ENCODE data around the gene CRTC1.

Gene CRTC1

GRCh38 chr19:18636969-18637629 is 46.4 kb upstream of the CRTC1 start, which contains the start of gene KLHL26:
Gene KLHL26, plus strand, starts transcription at chr19:18637028. Its CDS starts 27 bp downstream, at chr19:18637055.
- TF ChIP-seq SNAI2 (CRISPR knock-in tag; IDR thresholded peaks at IDR 0.05) (no peak), ZNF70 (CRISPR knock-in tag; IDR thresholded peaks at IDR 0.05) (no peak), ZC3H10 (CRISPR knock-in tag; IDR thresholded peaks at IDR 0.05) (no peak), ISL1 (CRISPR knock-in tag; IDR thresholded peaks at IDR 0.05) (no peak)
- TF ChIP-seq, protein P1, sequence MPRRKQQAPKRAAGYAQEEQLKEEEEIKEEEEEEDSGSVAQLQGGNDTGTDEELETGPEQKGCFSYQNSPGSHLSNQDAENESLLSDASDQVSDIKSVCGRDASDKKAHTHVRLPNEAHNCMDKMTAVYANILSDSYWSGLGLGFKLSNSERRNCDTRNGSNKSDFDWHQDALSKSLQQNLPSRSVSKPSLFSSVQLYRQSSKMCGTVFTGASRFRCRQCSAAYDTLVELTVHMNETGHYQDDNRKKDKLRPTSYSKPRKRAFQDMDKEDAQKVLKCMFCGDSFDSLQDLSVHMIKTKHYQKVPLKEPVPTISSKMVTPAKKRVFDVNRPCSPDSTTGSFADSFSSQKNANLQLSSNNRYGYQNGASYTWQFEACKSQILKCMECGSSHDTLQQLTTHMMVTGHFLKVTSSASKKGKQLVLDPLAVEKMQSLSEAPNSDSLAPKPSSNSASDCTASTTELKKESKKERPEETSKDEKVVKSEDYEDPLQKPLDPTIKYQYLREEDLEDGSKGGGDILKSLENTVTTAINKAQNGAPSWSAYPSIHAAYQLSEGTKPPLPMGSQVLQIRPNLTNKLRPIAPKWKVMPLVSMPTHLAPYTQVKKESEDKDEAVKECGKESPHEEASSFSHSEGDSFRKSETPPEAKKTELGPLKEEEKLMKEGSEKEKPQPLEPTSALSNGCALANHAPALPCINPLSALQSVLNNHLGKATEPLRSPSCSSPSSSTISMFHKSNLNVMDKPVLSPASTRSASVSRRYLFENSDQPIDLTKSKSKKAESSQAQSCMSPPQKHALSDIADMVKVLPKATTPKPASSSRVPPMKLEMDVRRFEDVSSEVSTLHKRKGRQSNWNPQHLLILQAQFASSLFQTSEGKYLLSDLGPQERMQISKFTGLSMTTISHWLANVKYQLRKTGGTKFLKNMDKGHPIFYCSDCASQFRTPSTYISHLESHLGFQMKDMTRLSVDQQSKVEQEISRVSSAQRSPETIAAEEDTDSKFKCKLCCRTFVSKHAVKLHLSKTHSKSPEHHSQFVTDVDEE (CRISPR knock-in tag; IDR thresholded peaks at IDR 0.05): no peak
- TF ChIP-seq, protein P2, sequence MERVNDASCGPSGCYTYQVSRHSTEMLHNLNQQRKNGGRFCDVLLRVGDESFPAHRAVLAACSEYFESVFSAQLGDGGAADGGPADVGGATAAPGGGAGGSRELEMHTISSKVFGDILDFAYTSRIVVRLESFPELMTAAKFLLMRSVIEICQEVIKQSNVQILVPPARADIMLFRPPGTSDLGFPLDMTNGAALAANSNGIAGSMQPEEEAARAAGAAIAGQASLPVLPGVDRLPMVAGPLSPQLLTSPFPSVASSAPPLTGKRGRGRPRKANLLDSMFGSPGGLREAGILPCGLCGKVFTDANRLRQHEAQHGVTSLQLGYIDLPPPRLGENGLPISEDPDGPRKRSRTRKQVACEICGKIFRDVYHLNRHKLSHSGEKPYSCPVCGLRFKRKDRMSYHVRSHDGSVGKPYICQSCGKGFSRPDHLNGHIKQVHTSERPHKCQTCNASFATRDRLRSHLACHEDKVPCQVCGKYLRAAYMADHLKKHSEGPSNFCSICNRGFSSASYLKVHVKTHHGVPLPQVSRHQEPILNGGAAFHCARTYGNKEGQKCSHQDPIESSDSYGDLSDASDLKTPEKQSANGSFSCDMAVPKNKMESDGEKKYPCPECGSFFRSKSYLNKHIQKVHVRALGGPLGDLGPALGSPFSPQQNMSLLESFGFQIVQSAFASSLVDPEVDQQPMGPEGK (CRISPR knock-in tag; IDR thresholded peaks at IDR 0.05; ENCODE audit: borderline replicate concordance): no peak
- ATAC-seq: no peak

DNA sequence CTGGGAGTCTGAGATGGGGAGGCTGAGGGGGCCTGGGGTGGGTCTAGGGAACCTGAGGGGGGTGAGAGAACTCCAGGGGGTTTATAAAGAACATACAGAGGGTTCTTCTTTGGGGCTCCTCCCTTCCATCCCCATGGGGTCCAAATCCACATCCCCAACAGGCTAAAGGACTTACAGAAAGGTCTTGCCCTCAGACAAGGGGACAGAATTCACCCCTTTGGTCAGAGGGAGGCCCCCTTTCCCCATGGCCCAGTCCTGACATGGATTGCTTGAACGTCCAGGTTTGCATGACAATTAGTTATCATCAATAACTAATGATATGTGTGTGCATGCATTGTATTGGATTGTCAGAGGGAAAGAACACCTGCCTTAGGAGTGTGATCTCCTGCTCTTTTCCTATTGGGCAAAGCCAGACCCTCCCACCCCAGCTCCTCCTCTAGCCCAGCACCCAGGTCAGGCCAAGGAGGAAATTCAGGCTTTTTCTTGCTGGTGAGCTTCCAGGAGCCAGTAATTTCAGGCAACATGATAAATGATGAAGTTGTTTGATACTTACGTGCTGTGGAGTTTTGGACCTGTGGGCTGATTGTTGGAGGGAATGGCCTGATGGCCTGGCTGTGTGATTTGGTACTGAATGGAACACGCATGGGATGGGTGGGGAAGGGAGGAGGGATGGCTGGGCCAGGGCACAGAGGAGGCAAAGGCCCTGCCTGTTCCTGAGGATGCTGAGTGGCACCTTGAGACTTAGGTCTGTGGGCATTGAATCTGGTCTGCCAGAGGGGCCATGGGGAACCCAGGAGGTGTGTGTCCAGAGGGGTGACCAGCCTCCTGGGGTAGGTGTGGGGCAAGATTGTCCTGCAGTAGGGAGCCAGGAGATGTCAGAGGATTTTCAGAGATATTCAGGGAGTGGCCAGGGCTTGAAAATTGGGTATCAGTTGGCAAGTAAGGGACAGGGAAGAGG is 45.5 kb upstream of the CRTC1 start:
- no peak for TF ChIP-seq GLIS3 (CRISPR knock-in tag; IDR thresholded peaks at IDR 0.05)
- no peak for TF ChIP-seq RARB (CRISPR knock-in tag; IDR thresholded peaks at IDR 0.05)
- TF ChIP-seq ZNF8 (CRISPR knock-in tag; IDR thresholded peaks at IDR 0.05): no peak
- no peak for TF ChIP-seq SNAI2 (CRISPR knock-in tag; IDR thresholded peaks at IDR 0.05)
- no peak for TF ChIP-seq ZC3H10 (CRISPR knock-in tag; IDR thresholded peaks at IDR 0.05)
- TF ChIP-seq PPARA (CRISPR knock-in tag; IDR thresholded peaks at IDR 0.05; ENCODE audit: borderline replicate concordance): no peak
- TF ChIP-seq BACH2 (CRISPR knock-in tag; IDR thresholded peaks at IDR 0.05; ENCODE audit: borderline replicate concordance): no peak
- no peak for TF ChIP-seq ZNF70 (CRISPR knock-in tag; IDR thresholded peaks at IDR 0.05)
- no peak for TF ChIP-seq ZFP30 (CRISPR knock-in tag; IDR thresholded peaks at IDR 0.05)
- no peak for TF ChIP-seq ISL1 (CRISPR knock-in tag; IDR thresholded peaks at IDR 0.05)
- no peak for TF ChIP-seq CREB5 (CRISPR knock-in tag; IDR thresholded peaks at IDR 0.05; ENCODE audit: low read depth)
- no peak for ATAC-seq

GRCh38 chr19:18639706-18640243 is 43.7 kb upstream of the CRTC1 start:
- no peak for TF ChIP-seq ISL1 (CRISPR knock-in tag; IDR thresholded peaks at IDR 0.05)
- no peak for TF ChIP-seq CSDC2 (CRISPR knock-in tag; IDR thresholded peaks at IDR 0.05)
- no peak for TF ChIP-seq RARB (CRISPR knock-in tag; IDR thresholded peaks at IDR 0.05)
- no peak for TF ChIP-seq PPARA (CRISPR knock-in tag; IDR thresholded peaks at IDR 0.05; ENCODE audit: borderline replicate concordance)
- TF ChIP-seq SNAI2 (CRISPR knock-in tag; IDR thresholded peaks at IDR 0.05): no peak
- TF ChIP-seq ESRRG (CRISPR knock-in tag; IDR thresholded peaks at IDR 0.05): no peak
- TF ChIP-seq, protein P3, sequence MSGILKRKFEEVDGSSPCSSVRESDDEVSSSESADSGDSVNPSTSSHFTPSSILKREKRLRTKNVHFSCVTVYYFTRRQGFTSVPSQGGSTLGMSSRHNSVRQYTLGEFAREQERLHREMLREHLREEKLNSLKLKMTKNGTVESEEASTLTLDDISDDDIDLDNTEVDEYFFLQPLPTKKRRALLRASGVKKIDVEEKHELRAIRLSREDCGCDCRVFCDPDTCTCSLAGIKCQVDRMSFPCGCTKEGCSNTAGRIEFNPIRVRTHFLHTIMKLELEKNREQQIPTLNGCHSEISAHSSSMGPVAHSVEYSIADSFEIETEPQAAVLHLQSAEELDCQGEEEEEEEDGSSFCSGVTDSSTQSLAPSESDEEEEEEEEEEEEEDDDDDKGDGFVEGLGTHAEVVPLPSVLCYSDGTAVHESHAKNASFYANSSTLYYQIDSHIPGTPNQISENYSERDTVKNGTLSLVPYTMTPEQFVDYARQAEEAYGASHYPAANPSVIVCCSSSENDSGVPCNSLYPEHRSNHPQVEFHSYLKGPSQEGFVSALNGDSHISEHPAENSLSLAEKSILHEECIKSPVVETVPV (CRISPR knock-in tag; IDR thresholded peaks at IDR 0.05): no peak
- TF ChIP-seq ZNF70 (CRISPR knock-in tag; IDR thresholded peaks at IDR 0.05): no peak
- TF ChIP-seq TOX (CRISPR knock-in tag; IDR thresholded peaks at IDR 0.05; ENCODE audit: borderline replicate concordance): no peak
- no peak for TF ChIP-seq CREB5 (CRISPR knock-in tag; IDR thresholded peaks at IDR 0.05; ENCODE audit: low read depth)
- no peak for TF ChIP-seq GLIS3 (CRISPR knock-in tag; IDR thresholded peaks at IDR 0.05)
- TF ChIP-seq POU6F1 (CRISPR knock-in tag; IDR thresholded peaks at IDR 0.05; ENCODE audit: borderline replicate concordance, low read depth): no peak
- no peak for ATAC-seq

Data from SK-N-SH treated with all-trans-retinoic acid at 6 μM for 48 hours (cell line).